Neural cell (in vitro differentiated cells): ENCODE data around the gene AZU1.

Source experiments
- EP300 ChIP-seq: fragments of 450-650 bp; conservative IDR thresholded peaks from 2 replicates; pipeline ENCODE4 v1.6.1; 2014; ENCODE audit warnings: antibody characterized with exemption, mild to moderate bottlenecking, moderate library complexity; ENCODE audit not compliant: poor library complexity, severe bottlenecking
- EZH2 ChIP-seq: fragments of 200-600, 300-800 bp; shearing (Covaris generic), sonication (generic); IDR thresholded peaks from 2 replicates; pipeline ENCODE4 v1.6.1; 2014; ENCODE audit warnings: antibody characterized with exemption, low read length, borderline replicate concordance, mild to moderate bottlenecking; ENCODE audit not compliant: insufficient read depth, poor library complexity, severe bottlenecking
- MXI1 ChIP-seq: fragments of 450-650 bp; conservative IDR thresholded peaks from 2 replicates; pipeline ENCODE4 v1.6.1; 2014; ENCODE audit warnings: antibody characterized with exemption, mild to moderate bottlenecking; ENCODE audit not compliant: poor library complexity, severe bottlenecking
- POLR2AphosphoS5 ChIP-seq: IDR thresholded peaks from 2 replicates; pipeline ENCODE4 v1.6.1; 2012
- RAD21 ChIP-seq: fragments of 450-650 bp; conservative IDR thresholded peaks from 2 replicates; pipeline ENCODE4 v1.6.1; 2014; ENCODE audit warnings: antibody characterized with exemption, mild to moderate bottlenecking, moderate library complexity
- SMC3 ChIP-seq: fragments of 450-650 bp; conservative IDR thresholded peaks from 2 replicates; pipeline ENCODE4 v1.6.1; 2014; ENCODE audit warnings: antibody characterized with exemption, mild to moderate bottlenecking, moderate library complexity; ENCODE audit not compliant: poor library complexity
- TAF1 ChIP-seq: IDR thresholded peaks from 2 replicates; pipeline ENCODE4 v1.6.1; 2012; ENCODE audit warnings: low read depth
- TF ChIP-seq, protein P1 (sequence below): fragments of 450-650 bp; IDR thresholded peaks from 2 replicates; pipeline ENCODE4 v1.5.1; 2014; ENCODE audit warnings: antibody characterized with exemption, mild to moderate bottlenecking, moderate library complexity; ENCODE audit not compliant: poor library complexity, severe bottlenecking
- TF ChIP-seq, protein P2 (sequence below): IDR thresholded peaks from 2 replicates; pipeline ENCODE4 v1.6.1; 2012; ENCODE audit warnings: borderline replicate concordance

DNA sequence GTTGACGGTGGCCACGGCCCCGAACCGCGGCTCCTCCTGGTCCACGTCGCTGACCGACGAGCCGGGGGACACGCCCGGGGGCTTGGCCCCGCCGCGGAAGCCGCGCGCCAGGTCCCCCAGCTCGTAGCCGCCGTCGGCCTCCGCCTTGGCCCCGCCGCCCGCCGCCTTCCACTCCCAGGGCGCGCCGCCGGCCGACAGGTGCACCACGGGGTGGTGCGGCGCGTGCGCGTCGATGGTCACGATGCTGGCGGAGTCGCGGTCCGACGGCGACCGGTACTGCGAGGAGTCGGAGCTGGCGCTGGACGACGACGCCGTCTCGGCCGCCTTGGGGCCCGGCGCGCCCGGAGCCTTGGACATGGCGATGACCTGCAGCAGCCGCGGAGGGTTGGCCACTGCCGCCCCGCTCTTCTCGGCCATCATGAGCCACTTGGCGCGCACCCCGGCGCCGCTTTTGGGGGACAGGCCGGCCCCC, 14.9 kb upstream of the AZU1 start:
- TF ChIP-seq EZH2 = no peak
- TF ChIP-seq, protein P1, sequence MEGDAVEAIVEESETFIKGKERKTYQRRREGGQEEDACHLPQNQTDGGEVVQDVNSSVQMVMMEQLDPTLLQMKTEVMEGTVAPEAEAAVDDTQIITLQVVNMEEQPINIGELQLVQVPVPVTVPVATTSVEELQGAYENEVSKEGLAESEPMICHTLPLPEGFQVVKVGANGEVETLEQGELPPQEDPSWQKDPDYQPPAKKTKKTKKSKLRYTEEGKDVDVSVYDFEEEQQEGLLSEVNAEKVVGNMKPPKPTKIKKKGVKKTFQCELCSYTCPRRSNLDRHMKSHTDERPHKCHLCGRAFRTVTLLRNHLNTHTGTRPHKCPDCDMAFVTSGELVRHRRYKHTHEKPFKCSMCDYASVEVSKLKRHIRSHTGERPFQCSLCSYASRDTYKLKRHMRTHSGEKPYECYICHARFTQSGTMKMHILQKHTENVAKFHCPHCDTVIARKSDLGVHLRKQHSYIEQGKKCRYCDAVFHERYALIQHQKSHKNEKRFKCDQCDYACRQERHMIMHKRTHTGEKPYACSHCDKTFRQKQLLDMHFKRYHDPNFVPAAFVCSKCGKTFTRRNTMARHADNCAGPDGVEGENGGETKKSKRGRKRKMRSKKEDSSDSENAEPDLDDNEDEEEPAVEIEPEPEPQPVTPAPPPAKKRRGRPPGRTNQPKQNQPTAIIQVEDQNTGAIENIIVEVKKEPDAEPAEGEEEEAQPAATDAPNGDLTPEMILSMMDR = no peak
- peak; percentile 16 for TF ChIP-seq POLR2AphosphoS5
- TF ChIP-seq TAF1 = no peak
- no peak for TF ChIP-seq SMC3
- TF ChIP-seq, protein P2, sequence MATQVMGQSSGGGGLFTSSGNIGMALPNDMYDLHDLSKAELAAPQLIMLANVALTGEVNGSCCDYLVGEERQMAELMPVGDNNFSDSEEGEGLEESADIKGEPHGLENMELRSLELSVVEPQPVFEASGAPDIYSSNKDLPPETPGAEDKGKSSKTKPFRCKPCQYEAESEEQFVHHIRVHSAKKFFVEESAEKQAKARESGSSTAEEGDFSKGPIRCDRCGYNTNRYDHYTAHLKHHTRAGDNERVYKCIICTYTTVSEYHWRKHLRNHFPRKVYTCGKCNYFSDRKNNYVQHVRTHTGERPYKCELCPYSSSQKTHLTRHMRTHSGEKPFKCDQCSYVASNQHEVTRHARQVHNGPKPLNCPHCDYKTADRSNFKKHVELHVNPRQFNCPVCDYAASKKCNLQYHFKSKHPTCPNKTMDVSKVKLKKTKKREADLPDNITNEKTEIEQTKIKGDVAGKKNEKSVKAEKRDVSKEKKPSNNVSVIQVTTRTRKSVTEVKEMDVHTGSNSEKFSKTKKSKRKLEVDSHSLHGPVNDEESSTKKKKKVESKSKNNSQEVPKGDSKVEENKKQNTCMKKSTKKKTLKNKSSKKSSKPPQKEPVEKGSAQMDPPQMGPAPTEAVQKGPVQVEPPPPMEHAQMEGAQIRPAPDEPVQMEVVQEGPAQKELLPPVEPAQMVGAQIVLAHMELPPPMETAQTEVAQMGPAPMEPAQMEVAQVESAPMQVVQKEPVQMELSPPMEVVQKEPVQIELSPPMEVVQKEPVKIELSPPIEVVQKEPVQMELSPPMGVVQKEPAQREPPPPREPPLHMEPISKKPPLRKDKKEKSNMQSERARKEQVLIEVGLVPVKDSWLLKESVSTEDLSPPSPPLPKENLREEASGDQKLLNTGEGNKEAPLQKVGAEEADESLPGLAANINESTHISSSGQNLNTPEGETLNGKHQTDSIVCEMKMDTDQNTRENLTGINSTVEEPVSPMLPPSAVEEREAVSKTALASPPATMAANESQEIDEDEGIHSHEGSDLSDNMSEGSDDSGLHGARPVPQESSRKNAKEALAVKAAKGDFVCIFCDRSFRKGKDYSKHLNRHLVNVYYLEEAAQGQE = no peak
- TF ChIP-seq MXI1 = no peak
- no peak for TF ChIP-seq EP300
- no peak for TF ChIP-seq RAD21
